ENCODE measurements around the gene KIF21A. TPM values are rescaled to one million over a fixed set of nuclear protein-coding genes. Genes with fewer than 3 reads are reported as not detected.

The KIF21A gene
- total and polyA plus RNA-seq, 12 donors: 5.8 to 29.7 (median 11.0) TPM

DNA sequence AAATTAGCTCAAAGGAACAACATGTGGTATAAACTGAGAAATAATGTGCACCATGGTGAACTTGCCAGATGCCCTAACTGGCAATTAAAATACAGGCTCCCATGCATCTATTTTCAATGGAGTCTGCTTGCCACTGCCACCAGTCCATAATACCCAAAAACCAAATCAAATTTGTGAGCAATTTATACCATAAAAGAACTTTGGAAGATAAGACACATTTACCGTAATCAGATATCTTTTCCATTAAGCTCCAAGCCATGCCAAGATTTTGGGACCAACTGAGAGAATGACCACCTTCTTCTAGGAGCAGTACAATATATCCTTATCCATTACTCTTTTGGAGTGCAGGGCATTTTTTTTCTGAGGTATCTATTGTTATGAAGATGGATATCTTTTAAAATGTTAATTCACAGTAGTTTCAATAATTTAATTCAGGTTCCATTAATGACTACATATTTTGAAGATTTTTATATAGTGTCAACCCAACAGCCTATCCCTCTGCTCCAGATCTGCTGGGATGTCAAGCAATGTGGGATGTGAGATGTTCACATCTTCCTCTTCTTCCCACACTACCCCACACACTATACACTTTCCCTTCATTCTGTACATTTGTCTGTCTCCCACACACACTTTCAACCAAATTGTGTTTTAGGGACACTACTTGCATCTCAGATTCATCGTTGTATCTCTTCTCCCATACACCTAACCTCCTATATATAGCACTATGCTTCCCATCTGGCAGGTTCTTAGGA, 53.3 kb downstream of the KIF21A start:
- Histone ChIP-seq H3K36me3 (replicated peaks in 1 of 2) (no peaks in the 10 kb centered on the region), H3K27me3 (no peaks in the 10 kb centered on the region), H3K9me3 (replicated peaks in 1 of 3) (no peaks in the 10 kb centered on the region), H3K27ac (no peak overlapping the region), H3K4me3 (no peak overlapping the region), H3K4me1 (replicated peaks in 1 of 2) (no peaks in the 10 kb centered on the region)
- TF ChIP-seq, protein P1, sequence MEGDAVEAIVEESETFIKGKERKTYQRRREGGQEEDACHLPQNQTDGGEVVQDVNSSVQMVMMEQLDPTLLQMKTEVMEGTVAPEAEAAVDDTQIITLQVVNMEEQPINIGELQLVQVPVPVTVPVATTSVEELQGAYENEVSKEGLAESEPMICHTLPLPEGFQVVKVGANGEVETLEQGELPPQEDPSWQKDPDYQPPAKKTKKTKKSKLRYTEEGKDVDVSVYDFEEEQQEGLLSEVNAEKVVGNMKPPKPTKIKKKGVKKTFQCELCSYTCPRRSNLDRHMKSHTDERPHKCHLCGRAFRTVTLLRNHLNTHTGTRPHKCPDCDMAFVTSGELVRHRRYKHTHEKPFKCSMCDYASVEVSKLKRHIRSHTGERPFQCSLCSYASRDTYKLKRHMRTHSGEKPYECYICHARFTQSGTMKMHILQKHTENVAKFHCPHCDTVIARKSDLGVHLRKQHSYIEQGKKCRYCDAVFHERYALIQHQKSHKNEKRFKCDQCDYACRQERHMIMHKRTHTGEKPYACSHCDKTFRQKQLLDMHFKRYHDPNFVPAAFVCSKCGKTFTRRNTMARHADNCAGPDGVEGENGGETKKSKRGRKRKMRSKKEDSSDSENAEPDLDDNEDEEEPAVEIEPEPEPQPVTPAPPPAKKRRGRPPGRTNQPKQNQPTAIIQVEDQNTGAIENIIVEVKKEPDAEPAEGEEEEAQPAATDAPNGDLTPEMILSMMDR (IDR thresholded peaks at IDR 0.05): no peak
- TF ChIP-seq POLR2A (IDR thresholded peaks at IDR 0.05): no peak
- WGBS, 4 donors: 91 to 95% (median 92%) methylated on average over 2 of the region's 2 CpGs
- intact Hi-C loops (cut with DNase I): no loop called here
- no peak for DNase-seq

DNA sequence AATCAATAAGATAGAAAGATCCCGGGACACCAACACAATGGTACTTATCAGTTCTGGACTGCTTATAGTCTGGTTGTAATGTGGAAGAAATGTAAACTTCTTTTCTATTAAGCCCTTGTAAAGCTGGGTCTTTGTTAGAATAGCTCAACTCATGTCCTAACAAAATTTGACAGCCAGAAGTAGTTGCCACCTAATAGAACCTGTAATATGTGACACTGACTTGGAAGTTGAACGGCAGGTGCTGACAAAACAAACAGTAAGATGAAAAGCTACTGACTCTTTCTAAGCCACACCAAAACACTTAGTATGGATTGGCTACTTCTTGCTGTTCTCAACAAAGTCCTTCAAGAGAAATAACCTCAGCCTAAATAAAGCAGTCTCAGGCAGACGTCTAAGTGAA, 56.6 kb downstream of the KIF21A start:
- Histone ChIP-seq H3K27ac (no peak overlapping the region), H3K4me3 (no peak overlapping the region), H3K36me3 (replicated peaks in 1 of 2) (no peaks in the 10 kb centered on the region), H3K4me1 (replicated peaks in 1 of 2) (no peaks in the 10 kb centered on the region), H3K27me3 (no peaks in the 10 kb centered on the region), H3K9me3 (replicated peaks in 1 of 3) (no peaks in the 10 kb centered on the region)
- no peak for DNase-seq
- intact Hi-C loops (cut with DNase I): no loop called here
- TF ChIP-seq, protein P1 (IDR thresholded peaks at IDR 0.05): no peak
- TF ChIP-seq POLR2A (IDR thresholded peaks at IDR 0.05): no peak
- WGBS, 4 donors: 89 to 99% (median 91%) methylated on average over 3 of the region's 3 CpGs

DNA sequence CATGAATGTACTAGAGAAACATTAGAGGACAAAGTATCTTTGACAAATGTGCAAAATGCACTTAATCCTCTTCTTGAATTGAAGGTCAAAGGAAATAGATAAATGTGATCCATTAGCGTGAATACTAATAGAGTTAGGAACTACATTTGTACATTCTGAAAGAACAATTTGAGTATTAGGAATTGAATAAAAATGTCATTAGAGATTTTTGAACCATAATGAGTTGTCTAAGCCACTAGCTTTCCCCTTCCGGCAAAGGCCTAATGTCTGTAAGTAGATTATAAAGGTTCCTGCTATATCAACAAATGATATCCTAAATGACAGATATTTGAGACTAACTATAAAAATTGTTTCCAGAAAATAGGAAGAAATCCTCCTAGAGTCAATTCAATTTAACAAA, 59.8 kb downstream of the KIF21A start:
- H3K36me3 ChIP-seq (replicated peaks in 1 of 2): no peaks in the 10 kb centered on the region
- no peak for TF ChIP-seq POLR2A (IDR thresholded peaks at IDR 0.05)
- TF ChIP-seq, protein P1 (IDR thresholded peaks at IDR 0.05): no peak
- 68 to 79% (median 73%) methylated on average over 2 of the region's 2 CpGs for WGBS, 4 donors
- H3K9me3 ChIP-seq (replicated peaks in 1 of 3): no peaks in the 10 kb centered on the region
- H3K27me3 ChIP-seq: no peaks in the 10 kb centered on the region
- H3K4me1 ChIP-seq (replicated peaks in 1 of 2): no peaks in the 10 kb centered on the region
- H3K27ac ChIP-seq: no peak overlapping the region
- no peak overlapping the region for H3K4me3 ChIP-seq
- intact Hi-C loops (cut with DNase I): no loop called here
- no peak for DNase-seq

DNA sequence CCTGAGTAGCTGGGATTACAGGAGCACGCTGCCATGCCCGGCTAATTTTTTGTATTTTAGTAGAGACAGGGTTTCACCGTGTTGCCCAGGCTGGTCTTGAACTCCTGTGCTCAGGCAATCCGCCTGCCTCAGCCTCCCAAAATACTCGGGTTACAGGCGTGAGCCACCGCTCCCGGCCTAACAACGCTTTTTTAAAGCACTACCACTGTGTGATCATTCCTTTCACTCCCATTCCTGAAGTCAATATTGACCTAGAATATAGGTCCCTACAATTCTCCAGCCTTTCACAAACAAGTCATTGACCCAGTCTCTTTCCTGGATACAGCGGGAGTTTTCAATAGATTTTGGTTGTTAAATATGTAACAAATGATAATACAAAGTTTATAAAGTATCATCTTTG, 62.8 kb downstream of the KIF21A start:
- DNase-seq: no peak
- H3K4me1 ChIP-seq (replicated peaks in 1 of 2): no peaks in the 10 kb centered on the region
- 95 to 97% (median 96%) methylated on average over 9 to 10 of the region's 10 CpGs for WGBS, 4 donors
- TF ChIP-seq, protein P1 (IDR thresholded peaks at IDR 0.05): no peak
- TF ChIP-seq POLR2A (IDR thresholded peaks at IDR 0.05): no peak
- H3K27me3 ChIP-seq: no peaks in the 10 kb centered on the region
- no peaks in the 10 kb centered on the region for H3K36me3 ChIP-seq (replicated peaks in 1 of 2)
- H3K4me3 ChIP-seq: no peak overlapping the region
- H3K27ac ChIP-seq: no peak overlapping the region
- intact Hi-C loops (cut with DNase I): no loop called here
- H3K9me3 ChIP-seq (replicated peaks in 1 of 3): no peaks in the 10 kb centered on the region
